GM18867 (cell line): ENCODE data around the gene MRPS2.
"Not testable (repeated sequence)": the region's sequence is repeated elsewhere in the genome, so short reads cannot be mapped to it uniquely, and the experiment has no call there.

Experiments
- ATAC-seq: cut with Tn5 transposase; IDR thresholded peaks from one replicate; pipeline ENCODE4 v1.9.1; 2021; ENCODE audit warnings: mild to moderate bottlenecking, moderate library complexity; ENCODE audit not compliant: unreplicated experiment

MRPS2 gene

GRCh38 chr9:135526730-135527571, 26.5 kb downstream of the MRPS2 start:
- ATAC-seq, result no peak

GRCh38 chr9:135528842-135529435, 28.5 kb downstream of the MRPS2 start:
- ATAC-seq, result not testable (repeated sequence)

GRCh38 chr9:135530146-135530545, 29.7 kb downstream of the MRPS2 start:
- no peak for ATAC-seq

- ATAC-seq, result no peak
These were observed 30.6 kb downstream of the MRPS2 start for GRCh38 chr9:135531096-135531495.

GRCh38 chr9:135533113-135533512, 32.6 kb downstream of the MRPS2 start:
- ATAC-seq, result no peak

GRCh38 chr9:135533674-135534073, 33.2 kb downstream of the MRPS2 start:
- no peak for ATAC-seq

GRCh38 chr9:135534192-135534711, 33.8 kb downstream of the MRPS2 start:
- not testable (repeated sequence) for ATAC-seq

- not testable (repeated sequence) for ATAC-seq
These were observed 34.3 kb downstream of the MRPS2 start for GRCh38 chr9:135534826-135535225.

GRCh38 chr9:135535631-135536030, 35.1 kb downstream of the MRPS2 start:
- ATAC-seq, result not testable (repeated sequence)

GRCh38 chr9:135536216-135536615, 35.7 kb downstream of the MRPS2 start:
- ATAC-seq, result no peak

GRCh38 chr9:135543262-135543894, 42.9 kb downstream of the MRPS2 start:
- not testable (repeated sequence) for ATAC-seq

GRCh38 chr9:135544981-135545635, 44.6 kb downstream of the MRPS2 start:
- no peak for ATAC-seq

- not testable (repeated sequence) for ATAC-seq
These were observed 45.2 kb downstream of the MRPS2 start, which contains the start of gene OBP2A for GRCh38 chr9:135545646-135546176. TSS of gene OBP2A (plus strand) at chr9:135546126. CDS start at chr9:135546181, 55 bp downstream.

- ATAC-seq, result not testable (repeated sequence)
These were observed 46.5 kb downstream of the MRPS2 start for GRCh38 chr9:135546792-135547617.

GRCh38 chr9:135547756-135548736, 47.6 kb downstream of the MRPS2 start:
- no peak for ATAC-seq

GRCh38 chr9:135549478-135550343, 49.2 kb downstream of the MRPS2 start:
- ATAC-seq, result not testable (repeated sequence)

- ATAC-seq, result no peak
These were observed 49.9 kb downstream of the MRPS2 start for GRCh38 chr9:135550344-135550918.
